Activated CD8-positive, alpha-beta T cell treated with anti-CD3 and anti-CD28 coated beads for 36 hours (primary cell): ENCODE data around the gene GSG1L2. TPM values are rescaled to one million over a fixed set of nuclear protein-coding genes. Genes with fewer than 3 reads are reported as not detected.

Experiments used
- ATAC-seq: fragments of 200-7000 bp; cut with Tn5 transposase; one replicate; pipeline ENCODE4 v1.10.0; 2021; ENCODE audit warnings: mild to moderate bottlenecking, moderate library complexity
- CTCF ChIA-PET: fragments of 350-600 bp; sonication (Branson Sonifier 250); formaldehyde crosslinking; loops from one replicate; lab custom pipeline; 2021; ENCODE audit warnings: antibody characterized with exemption; lab: Charles Lee
- POLR2A ChIA-PET: fragments of 350-600 bp; sonication (Branson Sonifier 250); formaldehyde crosslinking; loops from one replicate; lab custom pipeline; 2021; ENCODE audit warnings: antibody characterized with exemption; lab: Charles Lee
- DNase-seq: peaks from one replicate; pipeline ENCODE4 v3.0.0-alpha.2; 2020
- H3K27ac Mint-ChIP-seq: one replicate; pipeline ENCODE4 v1.8.0; 2021; ENCODE audit warnings: mild to moderate bottlenecking, mixed read lengths
- H3K27me3 Mint-ChIP-seq: one replicate; pipeline ENCODE4 v1.8.0; 2021; ENCODE audit warnings: mixed read lengths
- H3K36me3 Mint-ChIP-seq: one replicate; pipeline ENCODE4 v1.8.0; 2021; ENCODE audit warnings: low read depth, mixed read lengths
- H3K4me1 Mint-ChIP-seq: one replicate; pipeline ENCODE4 v1.8.0; 2021; ENCODE audit warnings: low read depth, mixed read lengths
- H3K4me3 Mint-ChIP-seq: one replicate; pipeline ENCODE4 v1.8.0; 2021; ENCODE audit warnings: mild to moderate bottlenecking, moderate library complexity, mixed read lengths
- H3K9me3 Mint-ChIP-seq: one replicate; pipeline ENCODE4 v1.8.0; 2021; ENCODE audit warnings: mixed read lengths
- CTCF ChIP-seq: fragments of 200-600 bp; IDR thresholded peaks from one replicate; pipeline ENCODE4 v1.8.0; 2022; ENCODE audit warnings: antibody characterized with exemption, mild to moderate bottlenecking
- intact Hi-C: fragments of 100-400 bp; cut with micrococcal nuclease; formaldehyde crosslinking; loops from one replicate; pipeline ENCODE4 v1.10.0; 2022
- total RNA-seq, 2 experiments: library from RNA; stranded (reverse); gene quantifications; one replicate each; pipeline ENCODE4 v1.2.3, GENCODE V29; 2021

GSG1L2 gene
- total RNA-seq, 2 experiments from 2014 or later: not detected

- H3K27ac Mint-ChIP-seq: no peak overlapping the region
- H3K4me3 Mint-ChIP-seq: no peak overlapping the region
- no peaks in the 10 kb centered on the region for H3K36me3 Mint-ChIP-seq
- DNase-seq (no peak), ATAC-seq (no peak)
- ChIA-PET CTCF (no interaction called here), POLR2A (no interaction called here)
- peaks cover 11% of the 10 kb centered on the region for H3K27me3 Mint-ChIP-seq
- H3K4me1 Mint-ChIP-seq: no peaks in the 10 kb centered on the region
- intact Hi-C loops: no loop called here
- H3K9me3 Mint-ChIP-seq: no peaks in the 10 kb centered on the region
- TF ChIP-seq CTCF: no peak
Measured at GRCh38 chr17:9805769-9806168, 16.1 kb downstream of the GSG1L2 start.

GRCh38 chr17:9802697-9803096 is 19.2 kb downstream of the GSG1L2 start:
- TF ChIP-seq CTCF: no peak
- H3K4me3 Mint-ChIP-seq: no peak overlapping the region
- POLR2A ChIA-PET: no interaction called here
- no peaks in the 10 kb centered on the region for H3K9me3 Mint-ChIP-seq
- CTCF ChIA-PET: no interaction called here
- DNase-seq (no peak), ATAC-seq (no peak)
- peaks cover 19% of the 10 kb centered on the region for H3K27me3 Mint-ChIP-seq
- no peak overlapping the region for H3K27ac Mint-ChIP-seq
- intact Hi-C loops: no loop called here
- H3K4me1 Mint-ChIP-seq: no peaks in the 10 kb centered on the region
- no peaks in the 10 kb centered on the region for H3K36me3 Mint-ChIP-seq

GRCh38 chr17:9802294-9802693 is 19.6 kb downstream of the GSG1L2 start:
- ATAC-seq (no peak), DNase-seq (no peak)
- Mint-ChIP-seq H3K27me3 (peaks cover 19% of the 10 kb centered on the region), H3K27ac (no peak overlapping the region), H3K36me3 (no peaks in the 10 kb centered on the region), H3K4me3 (no peak overlapping the region), H3K4me1 (no peaks in the 10 kb centered on the region), H3K9me3 (no peaks in the 10 kb centered on the region)
- CTCF ChIA-PET: no interaction called here
- POLR2A ChIA-PET: no interaction called here
- intact Hi-C loops: no loop called here
- no peak for TF ChIP-seq CTCF

- H3K4me1 Mint-ChIP-seq: no peaks in the 10 kb centered on the region
- ChIA-PET CTCF (no interaction called here), POLR2A (no interaction called here)
- peaks cover 20% of the 10 kb centered on the region for H3K27me3 Mint-ChIP-seq
- DNase-seq (no peak), ATAC-seq (no peak)
- H3K4me3 Mint-ChIP-seq: no peak overlapping the region
- intact Hi-C loops: no loop called here
- H3K36me3 Mint-ChIP-seq: no peaks in the 10 kb centered on the region
- TF ChIP-seq CTCF: no peak
- no peaks in the 10 kb centered on the region for H3K9me3 Mint-ChIP-seq
- H3K27ac Mint-ChIP-seq: no peak overlapping the region
Measured at GRCh38 chr17:9801505-9801904, 20.4 kb downstream of the GSG1L2 start.

GRCh38 chr17:9798724-9799123 is 23.2 kb downstream of the GSG1L2 start:
- Mint-ChIP-seq H3K9me3 (no peaks in the 10 kb centered on the region), H3K4me3 (no peak overlapping the region), H3K27me3 (peaks cover 18% of the 10 kb centered on the region), H3K27ac (no peak overlapping the region), H3K36me3 (no peaks in the 10 kb centered on the region), H3K4me1 (no peaks in the 10 kb centered on the region)
- intact Hi-C loops: no loop called here
- DNase-seq (no peak), ATAC-seq (no peak)
- ChIA-PET CTCF (no interaction called here), POLR2A (no interaction called here)
- no peak for TF ChIP-seq CTCF
